ENCODE results near the gene LGI1. TPM values are rescaled to one million over a fixed set of nuclear protein-coding genes. Genes with fewer than 3 reads are reported as not detected.

The LGI1 gene
- total RNA-seq, 2 experiments from 2014 or later, result not detected

GRCh38 chr10:93753621-93754250, 4.0 kb upstream of the LGI1 start:
- ChIA-PET CTCF (no interaction called here), POLR2A (no interaction called here)

DNA sequence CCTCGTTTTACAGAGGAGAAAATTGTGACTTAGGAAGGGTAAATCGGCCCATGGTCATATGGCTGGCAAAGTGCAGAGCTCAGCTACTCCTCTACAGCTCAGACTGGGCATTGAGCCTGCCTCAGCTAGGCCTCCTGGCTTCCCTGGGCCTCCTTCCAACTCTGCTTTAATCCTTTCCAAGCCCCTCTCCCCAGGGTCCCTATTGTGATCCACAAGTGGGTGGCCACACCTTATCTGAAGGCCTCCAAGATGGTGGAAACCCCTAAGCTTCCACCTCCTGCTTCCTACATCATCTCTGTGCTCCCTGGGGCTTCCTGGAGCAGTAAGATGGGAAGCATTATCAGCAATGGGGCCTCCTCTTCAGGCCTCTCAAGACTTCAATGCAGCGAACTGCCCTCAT, 3.0 kb upstream of the LGI1 start:
- ChIA-PET POLR2A (no interaction called here), CTCF (no interaction called here)

DNA sequence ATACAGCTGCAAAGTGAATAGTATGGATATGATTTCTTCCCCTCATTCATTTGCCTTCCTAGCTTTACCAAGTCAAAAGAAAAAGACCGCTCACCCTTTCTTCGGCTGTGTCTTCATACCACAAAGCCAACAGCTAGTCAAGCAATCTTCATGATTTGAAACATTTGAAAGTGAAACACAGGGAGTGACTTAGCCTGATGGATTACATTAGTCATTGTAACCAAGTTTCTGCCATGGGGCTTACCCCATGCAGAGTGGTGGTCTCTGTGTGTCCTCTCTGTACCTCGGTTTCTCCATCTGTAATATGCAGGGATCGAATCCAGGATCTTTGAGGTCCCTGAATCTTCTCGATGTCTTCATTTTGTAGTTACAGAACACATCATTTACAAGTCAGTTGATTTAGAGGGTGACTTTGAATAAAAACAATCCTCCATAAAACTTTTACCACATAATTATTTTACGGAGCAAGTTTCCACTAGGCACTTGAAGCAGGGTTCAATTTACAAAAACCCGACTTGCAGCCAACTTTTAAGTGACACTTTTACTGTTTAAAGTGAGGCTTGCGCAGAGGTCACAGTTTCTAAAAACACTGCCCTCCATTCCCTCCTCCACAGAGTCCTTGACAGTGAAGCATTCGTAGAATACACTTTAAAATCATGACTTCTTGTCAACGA, 2.2 kb upstream of the LGI1 start:
- ChIA-PET POLR2A (no interaction called here), CTCF (no interaction called here)

DNA sequence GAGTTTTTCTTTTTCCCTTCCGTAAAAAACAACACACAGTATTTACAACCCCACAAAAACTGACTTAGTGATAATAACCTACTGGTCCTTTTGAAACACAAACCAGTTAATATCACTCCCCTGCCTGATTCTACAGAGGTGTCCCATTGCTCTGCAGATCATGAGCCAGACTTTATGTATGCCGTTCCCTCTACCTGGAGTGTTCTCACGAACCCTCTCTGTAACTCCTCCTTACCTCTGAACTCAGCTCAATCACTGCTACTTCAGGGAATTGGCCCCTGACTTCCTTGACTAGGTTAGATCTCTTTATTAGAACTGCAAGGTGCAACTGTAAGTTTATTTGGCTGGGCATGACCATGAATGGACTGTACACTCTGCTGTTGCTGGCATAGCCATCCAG, 1.6 kb upstream of the LGI1 start:
- ChIA-PET POLR2A (no interaction called here), CTCF (no interaction called here)

GRCh38 chr10:93757136-93757535, 600 bp upstream of the LGI1 start:
- CTCF ChIA-PET, result no interaction called here
- POLR2A ChIA-PET, result no interaction called here

- POLR2A ChIA-PET, result no interaction called here
- CTCF ChIA-PET, result no interaction called here
Observed at GRCh38 chr10:93758508-93758885, 761 bp downstream of the LGI1 start.

- CTCF ChIA-PET, result no interaction called here
- POLR2A ChIA-PET, result no interaction called here
Observed at GRCh38 chr10:93758891-93759410, 1.2 kb downstream of the LGI1 start.

- POLR2A ChIA-PET, result no interaction called here
- CTCF ChIA-PET, result no interaction called here
Observed at GRCh38 chr10:93760490-93760889, 2.8 kb downstream of the LGI1 start.

- CTCF ChIA-PET, result no interaction called here
- POLR2A ChIA-PET, result no interaction called here
Observed at GRCh38 chr10:93762979-93763391, 5.2 kb downstream of the LGI1 start.

GRCh38 chr10:93766918-93767317, 9.2 kb downstream of the LGI1 start:
- CTCF ChIA-PET, result interaction anchor here (0.9 kb wide), 1 partner anchor 182 kb away, joined by 3 read pairs; no protein-coding TSS in a partner anchor
- POLR2A ChIA-PET, result no interaction called here

- POLR2A ChIA-PET, result no interaction called here
- CTCF ChIA-PET, result no interaction called here
Observed at GRCh38 chr10:93767724-93768399, 10.1 kb downstream of the LGI1 start.

DNA sequence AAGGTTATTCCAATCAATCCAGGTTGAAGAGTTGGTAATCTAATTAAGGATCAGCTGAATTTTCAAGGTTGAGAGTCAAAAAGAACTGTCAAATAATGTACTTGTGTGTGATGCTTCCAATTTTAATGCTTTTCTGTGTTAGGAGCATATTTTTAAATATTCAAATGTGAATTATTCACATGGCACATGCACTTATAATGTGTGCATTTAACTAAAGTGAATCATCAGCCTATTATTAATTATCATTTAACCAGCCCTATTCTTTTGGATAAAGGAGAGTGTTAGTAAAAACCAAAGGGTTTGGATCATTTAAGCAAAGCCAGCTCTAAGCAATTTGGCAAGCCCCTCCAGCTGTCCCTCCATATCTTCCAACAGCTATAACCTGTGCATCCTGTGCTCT, 11.2 kb downstream of the LGI1 start:
- ChIA-PET POLR2A (no interaction called here), CTCF (no interaction called here)

GRCh38 chr10:93771354-93771753, 13.6 kb downstream of the LGI1 start:
- ChIA-PET POLR2A (no interaction called here), CTCF (no interaction called here)

GRCh38 chr10:93773120-93773519, 15.4 kb downstream of the LGI1 start:
- ChIA-PET CTCF (no interaction called here), POLR2A (no interaction called here)

- CTCF ChIA-PET, result no interaction called here
Observed at GRCh38 chr10:93773705-93774104, 16.0 kb downstream of the LGI1 start.

DNA sequence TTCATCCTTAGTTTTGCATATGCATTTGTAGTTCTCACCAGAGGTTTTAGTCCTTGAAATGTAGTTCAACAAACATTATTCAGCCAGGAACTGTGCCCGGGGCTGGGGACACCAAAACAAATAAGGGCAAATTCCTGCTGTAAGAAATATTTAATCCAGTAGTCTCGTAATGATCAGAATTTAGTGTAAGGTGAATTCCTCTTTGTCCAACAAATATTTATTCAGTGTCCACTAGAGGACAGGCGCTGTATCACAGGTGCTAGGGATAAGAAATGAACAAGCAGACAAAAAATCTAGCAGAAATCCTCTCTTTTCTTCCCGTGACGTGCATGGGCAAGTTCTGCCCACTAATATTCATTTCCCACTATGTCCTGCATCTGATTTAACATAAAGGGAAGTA, 17.6 kb downstream of the LGI1 start:
- ChIA-PET POLR2A (no interaction called here), CTCF (no interaction called here)

More at GRCh38 chr10:93773705-93774104, 16.0 kb downstream of the LGI1 start:
- POLR2A ChIA-PET, result no interaction called here

GRCh38 chr10:93777092-93777491, 19.4 kb downstream of the LGI1 start:
- POLR2A ChIA-PET, result no interaction called here
- CTCF ChIA-PET, result no interaction called here

DNA sequence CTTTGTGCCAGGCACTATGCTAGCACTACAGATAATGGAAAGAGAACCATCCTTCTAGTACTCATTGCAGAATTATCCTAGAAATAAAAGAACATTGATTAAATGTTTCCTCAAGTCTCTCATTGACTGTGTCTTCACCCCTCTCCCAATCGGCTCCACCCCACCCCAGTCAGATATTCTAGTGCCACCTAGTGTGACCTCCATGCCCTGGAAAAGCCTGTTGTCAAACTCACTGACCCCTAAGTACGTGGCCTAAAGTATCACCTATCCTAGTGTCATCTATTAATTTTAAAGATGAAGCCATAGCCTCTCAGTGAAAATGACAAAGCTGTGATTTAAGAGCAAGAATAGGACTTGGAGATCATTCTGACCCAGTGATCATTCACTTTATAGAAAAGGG, 26.3 kb downstream of the LGI1 start:
- ChIA-PET CTCF (no interaction called here), POLR2A (no interaction called here)

DNA sequence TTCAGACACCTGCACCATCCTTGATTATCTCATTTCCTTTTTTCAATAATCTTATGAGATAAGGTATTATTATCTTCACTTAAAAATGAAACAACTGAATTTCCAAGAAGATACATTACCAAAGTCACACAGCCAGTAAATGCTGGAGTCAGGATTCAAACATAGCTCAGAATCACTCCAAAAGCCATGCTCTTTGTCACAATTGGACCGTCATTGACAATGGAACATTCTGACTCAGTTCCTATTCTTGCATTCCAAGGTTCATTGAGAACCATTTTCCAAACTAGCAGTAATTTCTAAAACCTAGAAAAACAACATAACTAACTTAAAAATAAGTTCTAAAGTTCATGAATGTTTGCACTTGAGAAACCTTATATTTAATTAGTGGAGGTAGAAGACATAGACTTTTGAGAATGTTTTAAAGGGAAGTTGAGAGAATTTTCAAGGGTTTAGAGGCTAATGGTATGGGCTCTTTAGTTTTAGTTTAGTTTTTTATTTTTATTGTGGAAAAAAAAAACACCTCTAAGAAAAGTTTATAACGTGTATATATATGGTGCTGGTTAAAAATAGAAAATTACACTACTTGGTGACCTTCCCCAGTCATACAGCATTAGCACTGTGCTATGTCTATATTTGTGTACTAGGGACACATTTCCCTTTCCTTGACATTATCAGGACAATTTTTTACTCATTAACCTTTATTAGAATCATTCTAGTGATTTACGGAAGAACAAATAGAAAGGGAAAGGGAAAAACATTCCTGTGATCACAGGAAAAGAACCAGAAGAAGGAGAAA, 30.9 kb downstream of the LGI1 start:
- POLR2A ChIA-PET, result no interaction called here

GRCh38 chr10:93790439-93790838, 32.7 kb downstream of the LGI1 start:
- ChIA-PET POLR2A (no interaction called here), CTCF (no interaction called here)

More for the DNA sequence above, 30.9 kb downstream of the LGI1 start:
- CTCF ChIA-PET, result no interaction called here

DNA sequence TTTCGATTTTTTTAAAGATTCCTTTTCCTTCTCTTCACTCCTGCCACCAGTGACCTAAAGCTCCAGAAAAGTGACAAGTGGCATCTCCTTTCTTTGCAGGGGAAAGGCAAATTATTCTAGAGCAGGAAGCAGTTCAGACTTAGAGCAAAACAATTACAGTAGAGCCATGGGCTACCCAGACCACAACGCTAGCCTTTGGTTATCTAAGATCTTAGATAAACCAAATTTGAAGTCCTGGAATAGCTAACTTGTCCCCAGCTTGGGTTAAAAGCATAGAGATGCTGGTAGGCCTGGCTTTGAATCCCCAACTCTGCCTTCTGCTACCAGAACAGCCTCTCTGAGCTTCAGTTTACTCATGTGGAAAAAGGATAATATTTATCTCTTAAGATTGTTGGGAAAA, 38.4 kb downstream of the LGI1 start:
- ChIA-PET POLR2A (no interaction called here), CTCF (no interaction called here)
